Activated naive CD8-positive, alpha-beta T cell treated with anti-CD3 and anti-CD28 coated beads, Interleukin-2, amount 50 U/mL, for 24 hours (primary cell): ENCODE results near the gene TBX18.

Experiments used
- ATAC-seq: fragments of 150-1000 bp; cut with Tn5 transposase; one replicate; pipeline ENCODE4 v1.10.0; 2021
- DNase-seq: peaks from one replicate; pipeline ENCODE4 v3.0.0; 2021
- H3K27ac Mint-ChIP-seq: one replicate; pipeline ENCODE4 v1.8.0; 2021; ENCODE audit warnings: mild to moderate bottlenecking, mixed read lengths
- H3K27me3 Mint-ChIP-seq: one replicate; pipeline ENCODE4 v1.8.0; 2021; ENCODE audit warnings: mixed read lengths
- H3K36me3 Mint-ChIP-seq: one replicate; pipeline ENCODE4 v1.8.0; 2021; ENCODE audit warnings: low read depth, mixed read lengths
- H3K4me1 Mint-ChIP-seq: one replicate; pipeline ENCODE4 v1.8.0; 2021; ENCODE audit warnings: mixed read lengths
- H3K4me3 Mint-ChIP-seq: one replicate; pipeline ENCODE4 v1.8.0; 2021; ENCODE audit warnings: mild to moderate bottlenecking, moderate library complexity, mixed read lengths
- H3K9me3 Mint-ChIP-seq: one replicate; pipeline ENCODE4 v1.8.0; 2021; ENCODE audit warnings: mixed read lengths

The TBX18 gene

DNA sequence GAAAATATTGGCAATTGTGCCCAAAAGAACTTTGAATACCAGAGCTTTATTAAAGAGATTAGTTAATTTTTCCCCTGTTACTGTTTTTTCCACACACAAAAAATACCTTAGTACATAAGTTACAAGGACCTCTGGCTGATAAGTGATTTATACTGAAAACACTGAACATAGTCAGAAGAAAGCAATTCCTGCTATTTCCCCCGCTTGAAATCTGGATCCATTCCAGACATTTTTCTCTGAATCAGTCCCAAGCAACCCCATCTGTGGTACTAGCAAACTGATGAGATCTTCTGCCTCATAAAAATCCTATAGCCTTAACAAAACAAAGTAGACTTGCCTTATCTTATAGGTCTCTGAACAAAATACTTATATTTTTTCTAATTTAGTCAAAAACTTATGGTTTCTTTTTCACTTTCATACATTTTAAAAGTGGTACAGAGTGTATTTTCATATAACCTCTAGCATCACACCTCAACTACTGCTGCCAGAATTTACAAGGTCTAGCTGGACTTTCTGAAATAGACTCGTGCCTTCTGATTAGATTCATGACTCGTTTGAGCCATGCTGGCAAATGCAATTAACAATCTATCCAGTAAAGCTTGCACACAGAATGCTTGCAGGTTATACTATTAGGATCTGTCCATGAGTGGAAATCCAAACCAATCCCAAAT lies 111.9 kb downstream of the TBX18 start:
- Mint-ChIP-seq H3K4me3 (no peak overlapping the region), H3K27me3 (no peaks in the 10 kb centered on the region), H3K9me3 (peaks cover 3% of the 10 kb centered on the region), H3K36me3 (no peaks in the 10 kb centered on the region), H3K27ac (no peak overlapping the region), H3K4me1 (no peaks in the 10 kb centered on the region)
- DNase-seq (no peak), ATAC-seq (no peak)

DNA sequence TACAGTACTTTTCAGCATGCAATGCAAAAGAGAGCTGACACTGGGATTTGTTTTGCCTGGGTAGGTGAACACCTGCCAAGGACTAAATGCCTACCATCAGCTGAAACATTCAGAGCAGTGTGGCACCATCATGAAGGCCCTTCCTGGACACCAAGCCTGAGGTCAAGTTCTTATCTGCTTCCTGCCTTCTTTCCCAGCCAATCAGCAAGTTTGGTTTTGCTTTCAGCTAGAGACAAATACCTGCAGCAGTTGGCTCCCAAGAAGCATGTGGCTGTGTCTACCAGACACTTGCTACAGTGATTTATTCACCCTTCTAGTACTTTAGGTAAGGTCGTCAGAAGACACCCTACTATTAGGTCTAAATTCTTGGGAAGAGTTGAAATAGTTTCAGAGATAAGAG lies 112.8 kb downstream of the TBX18 start:
- no peaks in the 10 kb centered on the region for H3K27me3 Mint-ChIP-seq

DNA sequence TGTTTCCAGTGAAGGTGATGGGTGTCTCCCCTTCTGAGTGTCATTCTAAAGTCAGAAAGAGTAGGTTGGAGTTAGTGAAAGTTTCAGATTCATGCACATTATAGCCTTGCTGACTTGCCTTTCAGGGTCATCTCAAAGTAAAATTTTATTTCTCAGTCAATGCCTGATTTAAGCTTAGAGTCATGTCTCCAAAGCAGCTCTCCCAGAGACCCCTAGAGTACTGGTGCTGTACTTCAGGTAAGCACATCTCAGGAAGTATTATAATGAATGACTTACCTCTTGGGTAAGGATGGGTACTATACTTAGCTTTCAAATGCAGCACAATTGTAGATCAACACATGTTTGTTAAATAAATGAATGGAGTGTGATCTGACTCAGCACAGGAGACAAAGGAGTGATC lies 116.0 kb downstream of the TBX18 start:
- Mint-ChIP-seq H3K27ac (no peak overlapping the region), H3K9me3 (peaks cover 3% of the 10 kb centered on the region), H3K4me3 (no peak overlapping the region), H3K36me3 (no peaks in the 10 kb centered on the region), H3K4me1 (no peaks in the 10 kb centered on the region), H3K27me3 (no peaks in the 10 kb centered on the region)
- ATAC-seq (no peak), DNase-seq (no peak)

More for the DNA sequence above, 112.8 kb downstream of the TBX18 start:
- no peak overlapping the region for H3K4me3 Mint-ChIP-seq
- no peak overlapping the region for H3K27ac Mint-ChIP-seq
- DNase-seq, result no peak
- no peaks in the 10 kb centered on the region for H3K4me1 Mint-ChIP-seq
- ATAC-seq, result no peak
- H3K9me3 Mint-ChIP-seq, result peaks cover 3% of the 10 kb centered on the region
- H3K36me3 Mint-ChIP-seq, result no peaks in the 10 kb centered on the region

DNA sequence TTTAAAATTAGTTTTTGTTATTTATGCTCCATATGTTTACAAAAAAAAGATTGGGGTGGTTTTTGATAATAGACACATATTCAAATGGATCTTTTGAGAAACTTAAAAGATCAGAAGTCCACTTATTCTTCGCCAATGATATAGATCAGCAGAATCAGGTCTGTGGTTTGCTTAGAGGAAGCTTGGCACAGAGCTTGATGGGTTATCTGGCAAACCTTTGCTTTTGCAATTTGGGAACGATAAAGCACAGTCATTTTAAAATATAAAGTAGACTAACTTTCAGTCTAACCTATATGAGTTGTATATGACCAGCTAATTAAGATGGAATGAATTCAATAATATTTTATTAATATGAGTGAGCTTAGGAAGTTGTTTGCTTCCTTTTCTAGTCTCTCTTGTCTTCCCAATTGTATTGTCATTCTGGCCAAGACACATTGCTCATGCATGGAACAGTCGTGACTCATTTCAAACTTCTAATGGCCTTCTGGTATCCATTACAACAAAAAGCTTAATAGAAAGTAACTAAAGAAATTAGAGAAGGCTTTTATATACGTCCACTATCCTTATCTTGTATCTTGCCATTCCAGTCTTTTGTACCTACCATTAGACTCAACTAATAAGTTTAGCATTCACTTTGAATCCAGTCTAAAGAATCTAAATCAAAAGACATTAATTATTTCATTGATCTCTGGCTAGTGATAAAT lies 118.7 kb downstream of the TBX18 start:
- no peaks in the 10 kb centered on the region for H3K27me3 Mint-ChIP-seq
- DNase-seq, result no peak
- H3K4me3 Mint-ChIP-seq, result no peak overlapping the region

DNA sequence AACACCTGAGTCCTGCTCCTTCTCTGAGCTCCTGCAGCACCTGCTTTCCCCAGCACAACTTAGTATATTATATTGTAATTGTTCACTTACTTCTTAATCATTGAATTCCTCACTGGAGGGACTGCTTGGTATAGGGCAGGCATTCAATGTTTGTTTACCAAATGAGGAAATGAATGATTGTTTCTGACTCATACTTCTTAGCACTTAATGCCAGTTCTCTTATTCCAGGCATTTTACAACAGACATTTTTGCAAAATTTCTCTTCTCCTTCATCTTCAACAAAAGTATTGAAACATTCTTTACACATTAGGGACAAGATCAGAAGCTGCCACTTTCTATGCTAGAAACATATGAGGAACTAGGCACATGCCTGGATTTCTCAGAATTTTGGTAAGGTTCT lies 119.4 kb downstream of the TBX18 start:
- peaks cover 3% of the 10 kb centered on the region for H3K9me3 Mint-ChIP-seq
- H3K4me3 Mint-ChIP-seq, result no peak overlapping the region
- no peak for ATAC-seq

More for the DNA sequence above, 118.7 kb downstream of the TBX18 start:
- Mint-ChIP-seq H3K27ac (no peak overlapping the region), H3K9me3 (peaks cover 3% of the 10 kb centered on the region), H3K36me3 (no peaks in the 10 kb centered on the region), H3K4me1 (no peaks in the 10 kb centered on the region)
- ATAC-seq, result no peak

DNA sequence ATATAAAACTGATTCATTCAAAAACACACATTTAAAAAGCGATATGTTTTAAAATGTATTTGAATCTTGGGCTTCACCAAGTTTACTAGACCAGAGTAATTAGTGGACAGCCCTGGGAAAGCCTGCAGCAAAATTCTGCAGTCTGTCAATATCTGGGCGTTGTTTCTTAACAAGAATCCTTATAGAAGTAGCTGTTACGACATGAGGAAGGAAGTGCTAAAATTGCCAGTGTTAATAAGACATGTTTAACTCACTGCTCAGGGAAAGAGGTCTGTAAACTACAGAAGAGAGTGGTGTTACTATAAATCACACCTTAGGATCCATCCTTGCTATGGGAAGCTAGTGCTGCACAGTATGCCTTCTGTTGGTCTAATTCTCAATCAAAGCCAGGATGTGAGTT lies 120.6 kb downstream of the TBX18 start:
- Mint-ChIP-seq H3K27me3 (no peaks in the 10 kb centered on the region), H3K27ac (no peak overlapping the region), H3K4me3 (no peak overlapping the region), H3K36me3 (no peaks in the 10 kb centered on the region), H3K4me1 (no peaks in the 10 kb centered on the region), H3K9me3 (no peaks in the 10 kb centered on the region)
- ATAC-seq (no peak), DNase-seq (no peak)

More for the DNA sequence above, 119.4 kb downstream of the TBX18 start:
- Mint-ChIP-seq H3K27me3 (no peaks in the 10 kb centered on the region), H3K36me3 (no peaks in the 10 kb centered on the region), H3K4me1 (no peaks in the 10 kb centered on the region), H3K27ac (no peak overlapping the region)
- no peak for DNase-seq

DNA sequence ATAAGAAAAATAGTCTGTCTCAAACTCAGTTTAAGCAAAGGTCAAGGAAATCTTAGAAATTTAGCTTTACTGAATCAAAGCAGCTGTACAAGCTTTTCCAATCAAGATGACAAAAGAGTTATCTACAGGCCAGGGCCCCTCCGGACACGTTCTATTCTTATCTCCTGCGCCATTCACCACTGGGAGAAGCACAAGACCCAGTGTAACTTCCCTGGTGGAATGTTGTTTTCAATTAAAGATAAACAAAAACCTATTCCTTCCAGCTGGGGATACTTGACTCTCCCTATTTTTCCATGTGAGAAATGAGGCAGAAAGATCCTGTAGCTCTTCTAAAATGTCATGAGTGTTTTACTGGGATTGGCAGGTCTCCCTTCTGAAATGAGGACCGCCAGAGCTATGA lies 123.3 kb downstream of the TBX18 start:
- Mint-ChIP-seq H3K27ac (no peak overlapping the region), H3K4me1 (no peaks in the 10 kb centered on the region), H3K27me3 (no peaks in the 10 kb centered on the region), H3K36me3 (no peaks in the 10 kb centered on the region), H3K9me3 (peaks cover 5% of the 10 kb centered on the region), H3K4me3 (no peak overlapping the region)
- DNase-seq (no peak), ATAC-seq (no peak)

DNA sequence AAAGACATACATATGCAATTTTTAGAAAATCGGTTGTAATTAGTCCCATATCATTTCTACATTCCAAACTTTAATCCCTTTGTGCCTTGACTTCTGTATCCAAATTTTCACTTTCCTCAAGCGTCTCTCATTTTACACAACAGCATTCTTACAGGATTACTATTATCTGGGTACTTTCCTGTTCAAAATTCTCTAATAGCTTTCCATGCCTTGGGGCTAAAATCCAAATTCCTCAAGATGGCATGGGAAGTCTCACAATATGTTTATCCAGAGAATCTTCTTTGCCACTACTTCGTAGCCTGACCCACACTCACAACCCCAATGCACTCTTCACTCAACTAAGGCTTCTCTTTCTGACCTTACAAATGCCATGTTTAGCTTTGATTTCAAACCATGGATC lies 125.0 kb downstream of the TBX18 start:
- Mint-ChIP-seq H3K9me3 (peaks cover 5% of the 10 kb centered on the region), H3K36me3 (no peaks in the 10 kb centered on the region), H3K4me3 (no peak overlapping the region), H3K27me3 (no peaks in the 10 kb centered on the region), H3K4me1 (no peaks in the 10 kb centered on the region), H3K27ac (no peak overlapping the region)
- DNase-seq, result no peak
- ATAC-seq, result no peak

DNA sequence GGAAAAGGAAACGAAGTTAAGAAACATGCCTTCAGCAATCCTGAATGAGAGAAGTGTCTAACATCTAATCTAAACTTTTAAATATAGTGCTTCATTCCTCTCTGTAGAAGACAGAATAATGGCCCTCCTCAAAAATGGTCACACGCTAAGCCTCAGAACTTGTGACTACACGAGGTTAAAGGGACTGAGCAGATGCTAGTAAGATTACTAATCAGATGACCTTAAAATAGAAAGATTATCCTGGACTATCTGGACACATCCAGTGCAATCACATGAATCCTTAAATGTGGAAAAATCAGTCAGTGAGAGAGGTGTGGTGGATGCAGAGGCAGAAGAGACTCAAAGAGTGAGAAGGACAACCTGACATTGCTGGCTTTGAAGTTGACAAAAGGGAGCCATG lies 126.1 kb downstream of the TBX18 start:
- H3K27ac Mint-ChIP-seq, result no peak overlapping the region
- H3K9me3 Mint-ChIP-seq, result peaks cover 5% of the 10 kb centered on the region

More for the DNA sequence above, 126.1 kb downstream of the TBX18 start:
- ATAC-seq (no peak), DNase-seq (no peak)
- no peaks in the 10 kb centered on the region for H3K36me3 Mint-ChIP-seq
- no peaks in the 10 kb centered on the region for H3K27me3 Mint-ChIP-seq
- H3K4me1 Mint-ChIP-seq, result no peaks in the 10 kb centered on the region
- H3K4me3 Mint-ChIP-seq, result no peak overlapping the region
